OCI-LY3 (cell line): ENCODE data around the gene RPS6KA2.

Experiments
- H2AFZ ChIP-seq: fragments of 200-600, 300-600 bp; shearing (Covaris generic); 2 replicates; pipeline ENCODE4 v1.6.0; 2014; ENCODE audit warnings: antibody characterized with exemption, low read depth, low read length
- H3K27ac ChIP-seq: fragments of 200-600, 300-600 bp; sonication (generic); 2 replicates; pipeline ENCODE4 v1.5.1; 2014; ENCODE audit warnings: mild to moderate bottlenecking, low read length, moderate library complexity, mixed read lengths
- H3K27me3 ChIP-seq: fragments of 200-600, 300-600 bp; sonication (generic); 2 replicates; pipeline ENCODE4 v1.6.1; 2014; ENCODE audit warnings: low read depth, low read length, mixed read lengths
- H3K36me3 ChIP-seq: fragments of 200-600, 300-600 bp; sonication (generic); replicated peaks from 2 replicates; pipeline ENCODE3; 2014; ENCODE audit warnings: low read depth, low read length, mixed read lengths
- H3K4me1 ChIP-seq: fragments of 300-600, 200-600 bp; sonication (generic); 2 replicates; pipeline ENCODE4 v1.6.1; 2014; ENCODE audit warnings: low read length, mixed read lengths
- H3K4me2 ChIP-seq: fragments of 200-600, 300-600 bp; sonication (generic); 2 replicates; pipeline ENCODE4 v1.6.1; 2014; ENCODE audit warnings: low read length, mixed read lengths
- H3K4me3 ChIP-seq: fragments of 300-600, 200-600 bp; sonication (generic); 2 replicates; pipeline ENCODE4 v1.5.1; 2014; ENCODE audit warnings: antibody characterized with exemption, mild to moderate bottlenecking, low read length, moderate library complexity
- H3K79me2 ChIP-seq: fragments of 300-600, 200-600 bp; shearing (Covaris generic); 2 replicates; pipeline ENCODE4 v1.6.1; 2014; ENCODE audit warnings: mild to moderate bottlenecking, low read length, mixed read lengths
- H3K9ac ChIP-seq: fragments of 300-600, 200-600 bp; shearing (Covaris generic); 2 replicates; pipeline ENCODE4 v1.6.0; 2014; ENCODE audit warnings: mild to moderate bottlenecking, low read length, moderate library complexity
- H3K9me3 ChIP-seq: fragments of 200-600, 300-600 bp; shearing (Covaris generic); 2 replicates; pipeline ENCODE4 v1.6.1; 2014; ENCODE audit warnings: low read length, mixed read lengths; ENCODE audit not compliant: insufficient read depth
- H4K20me1 ChIP-seq: fragments of 200-600, 300-600 bp; sonication (generic); 2 replicates; pipeline ENCODE4 v1.6.1; 2016; ENCODE audit warnings: low read length, mixed read lengths; ENCODE audit not compliant: insufficient read depth
- EZH2phosphoT487 ChIP-seq: fragments of 200-600 bp; shearing (Covaris generic); IDR thresholded peaks from 2 replicates; pipeline ENCODE4 v1.6.1; 2018; ENCODE audit warnings: antibody characterized with exemption, mixed run types, low read depth
- TF ChIP-seq, protein P1 (sequence below): fragments of 200-600, 300-600 bp; sonication (generic); IDR thresholded peaks from 2 replicates; pipeline ENCODE4 v1.5.1; 2014; ENCODE audit warnings: antibody characterized with exemption, low read length, low read depth

RPS6KA2 gene

GRCh38 chr6:166494757-166495486, 132.1 kb downstream of the RPS6KA2 start:
- H3K27ac ChIP-seq, result no peak overlapping the region
- H3K9ac ChIP-seq, result no peak overlapping the region
- no peak overlapping the region for H2AFZ ChIP-seq
- H3K4me2 ChIP-seq, result no peak overlapping the region
- H3K4me1 ChIP-seq, result peaks cover 13% of the 10 kb centered on the region
- no peak overlapping the region for H3K4me3 ChIP-seq
- peaks cover 15% of the 10 kb centered on the region for H3K9me3 ChIP-seq
- H3K79me2 ChIP-seq, result no peaks in the 10 kb centered on the region
- TF ChIP-seq EZH2phosphoT487, result no peak
- TF ChIP-seq, protein P1, sequence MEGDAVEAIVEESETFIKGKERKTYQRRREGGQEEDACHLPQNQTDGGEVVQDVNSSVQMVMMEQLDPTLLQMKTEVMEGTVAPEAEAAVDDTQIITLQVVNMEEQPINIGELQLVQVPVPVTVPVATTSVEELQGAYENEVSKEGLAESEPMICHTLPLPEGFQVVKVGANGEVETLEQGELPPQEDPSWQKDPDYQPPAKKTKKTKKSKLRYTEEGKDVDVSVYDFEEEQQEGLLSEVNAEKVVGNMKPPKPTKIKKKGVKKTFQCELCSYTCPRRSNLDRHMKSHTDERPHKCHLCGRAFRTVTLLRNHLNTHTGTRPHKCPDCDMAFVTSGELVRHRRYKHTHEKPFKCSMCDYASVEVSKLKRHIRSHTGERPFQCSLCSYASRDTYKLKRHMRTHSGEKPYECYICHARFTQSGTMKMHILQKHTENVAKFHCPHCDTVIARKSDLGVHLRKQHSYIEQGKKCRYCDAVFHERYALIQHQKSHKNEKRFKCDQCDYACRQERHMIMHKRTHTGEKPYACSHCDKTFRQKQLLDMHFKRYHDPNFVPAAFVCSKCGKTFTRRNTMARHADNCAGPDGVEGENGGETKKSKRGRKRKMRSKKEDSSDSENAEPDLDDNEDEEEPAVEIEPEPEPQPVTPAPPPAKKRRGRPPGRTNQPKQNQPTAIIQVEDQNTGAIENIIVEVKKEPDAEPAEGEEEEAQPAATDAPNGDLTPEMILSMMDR, result no peak
- H4K20me1 ChIP-seq, result no peaks in the 10 kb centered on the region
- H3K27me3 ChIP-seq, result no peaks in the 10 kb centered on the region
- peaks cover 20% of the 10 kb centered on the region for H3K36me3 ChIP-seq

- H3K4me3 ChIP-seq, result no peak overlapping the region
- no peaks in the 10 kb centered on the region for H3K79me2 ChIP-seq
These were observed 133.0 kb downstream of the RPS6KA2 start for GRCh38 chr6:166494101-166494441.

GRCh38 chr6:166493427-166494100, 133.5 kb downstream of the RPS6KA2 start:
- Histone ChIP-seq H3K4me2 (no peak overlapping the region), H2AFZ (no peak overlapping the region), H3K9me3 (peaks cover 7% of the 10 kb centered on the region; the same call in 1 of the 2 replicates), H3K4me3 (no peak overlapping the region), H3K36me3 (peaks cover 13% of the 10 kb centered on the region), H3K27ac (no peak overlapping the region), H3K9ac (no peak overlapping the region), H3K4me1 (no peaks in the 10 kb centered on the region), H4K20me1 (no peaks in the 10 kb centered on the region), H3K27me3 (no peaks in the 10 kb centered on the region), H3K79me2 (no peaks in the 10 kb centered on the region)
- TF ChIP-seq, protein P1, result no peak
- TF ChIP-seq EZH2phosphoT487, result no peak

More at GRCh38 chr6:166494101-166494441, 133.0 kb downstream of the RPS6KA2 start:
- H3K9me3 ChIP-seq, result peaks cover 12% of the 10 kb centered on the region
- H3K4me1 ChIP-seq, result peaks cover 5% of the 10 kb centered on the region
- H3K36me3 ChIP-seq, result peaks cover 18% of the 10 kb centered on the region
- no peak overlapping the region for H3K9ac ChIP-seq
- no peak overlapping the region for H3K4me2 ChIP-seq
- H3K27me3 ChIP-seq, result no peaks in the 10 kb centered on the region
- no peak for TF ChIP-seq EZH2phosphoT487
- TF ChIP-seq, protein P1, result no peak
- H2AFZ ChIP-seq, result no peak overlapping the region
- H3K27ac ChIP-seq, result no peak overlapping the region
- no peaks in the 10 kb centered on the region for H4K20me1 ChIP-seq

DNA sequence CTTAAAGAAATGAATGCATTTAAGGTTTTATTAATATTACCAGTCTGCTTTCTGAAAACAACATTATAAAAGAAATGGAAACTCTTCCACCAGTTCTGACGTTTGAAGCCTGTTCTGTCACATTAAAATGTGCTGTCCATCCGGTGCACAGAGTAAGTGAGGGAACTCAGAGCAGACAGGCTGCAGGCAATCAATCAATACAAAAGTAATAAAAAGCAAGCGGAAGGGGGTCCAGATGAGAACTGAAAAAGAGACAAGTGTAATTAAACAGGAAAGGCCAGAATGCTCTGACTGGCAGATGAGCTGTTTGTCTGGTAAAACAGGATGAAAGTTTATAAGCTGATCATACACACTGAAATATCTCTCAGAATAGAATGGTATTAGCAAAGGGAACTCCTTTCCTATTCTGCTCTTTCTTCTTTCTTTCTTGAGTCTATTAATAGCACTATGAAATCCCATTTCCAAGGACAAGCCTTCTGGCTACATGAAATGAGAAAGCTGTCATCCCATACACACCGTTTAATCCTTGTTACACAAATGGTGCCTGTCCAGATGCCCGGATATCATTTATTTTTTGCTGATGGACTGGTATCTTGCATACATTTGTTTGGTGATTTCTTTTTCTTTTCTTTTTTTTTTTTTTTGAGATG, 134.8 kb downstream of the RPS6KA2 start:
- Histone ChIP-seq H2AFZ (no peak overlapping the region), H4K20me1 (no peaks in the 10 kb centered on the region), H3K36me3 (no peaks in the 10 kb centered on the region), H3K4me2 (no peak overlapping the region), H3K27ac (no peak overlapping the region), H3K9ac (no peak overlapping the region), H3K4me3 (no peak overlapping the region), H3K9me3 (no peaks in the 10 kb centered on the region), H3K4me1 (no peaks in the 10 kb centered on the region), H3K79me2 (no peaks in the 10 kb centered on the region), H3K27me3 (no peaks in the 10 kb centered on the region)
- TF ChIP-seq EZH2phosphoT487, result no peak
